Astrocyte (in vitro differentiated cells and primary cell): Measurements from ENCODE around the gene ADCY1. TPM values are rescaled to one million over a fixed set of nuclear protein-coding genes. Genes with fewer than 3 reads are reported as not detected.
"Not testable (repeated sequence)": the region's sequence is repeated elsewhere in the genome, so short reads cannot be mapped to it uniquely, and the experiment has no call there.

Experiments used
- DNase-seq: peaks from one replicate; pipeline ENCODE4 v3.0.0-alpha.2; 2010; ENCODE audit warnings: low read depth
- FAIRE-seq: peaks from 2 replicates; lab custom pipeline; 2011; peaks lifted over from hg19 to GRCh38; lab: Jason Lieb, UNC
- H2AFZ ChIP-seq: 2 replicates; pipeline ENCODE4 v1.6.0; 2012; ENCODE audit warnings: low read depth, low read length, inconsistent platforms
- H3K27ac ChIP-seq: 2 replicates; pipeline ENCODE4 v1.5.1; 2011; ENCODE audit warnings: low read depth, low read length, inconsistent platforms
- H3K27me3 ChIP-seq: 2 replicates; pipeline ENCODE4 v1.6.0; 2011; ENCODE audit warnings: low read length, inconsistent platforms; ENCODE audit not compliant: insufficient read depth
- H3K36me3 ChIP-seq: 2 replicates; pipeline ENCODE4 v1.5.1; 2011; ENCODE audit warnings: low read length, inconsistent platforms; ENCODE audit not compliant: insufficient read depth
- H3K4me1 ChIP-seq: 2 replicates; pipeline ENCODE4 v1.5.1; 2011; ENCODE audit warnings: low read length, inconsistent platforms; ENCODE audit not compliant: insufficient read depth
- H3K4me2 ChIP-seq: 2 replicates; pipeline ENCODE4 v1.6.0; 2012; ENCODE audit warnings: low read length, inconsistent platforms
- H3K4me3 ChIP-seq: 2 replicates; pipeline ENCODE4 v1.5.1; 2011; ENCODE audit warnings: low read depth, mild to moderate bottlenecking, low read length, inconsistent platforms; ENCODE audit not compliant: insufficient read depth
- H3K79me2 ChIP-seq: 2 replicates; pipeline ENCODE4 v1.6.0; 2012; ENCODE audit warnings: mild to moderate bottlenecking, low read length, inconsistent platforms; ENCODE audit not compliant: insufficient read depth
- H3K9ac ChIP-seq: 2 replicates; pipeline ENCODE4 v1.6.0; 2012; ENCODE audit warnings: mild to moderate bottlenecking, low read length, inconsistent platforms
- H3K9me3 ChIP-seq: 2 replicates; pipeline ENCODE4 v1.5.1; 2012; ENCODE audit warnings: low read depth, mild to moderate bottlenecking, low read length, inconsistent platforms; ENCODE audit not compliant: insufficient read depth
- H4K20me1 ChIP-seq: 2 replicates; pipeline ENCODE4 v1.6.0; 2012; ENCODE audit warnings: low read length, inconsistent platforms; ENCODE audit not compliant: insufficient read depth
- H3K27ac Mint-ChIP-seq: one replicate; pipeline ENCODE4 v1.8.0; 2021; ENCODE audit warnings: mild to moderate bottlenecking, mixed read lengths; ENCODE audit not compliant: unreplicated experiment
- H3K27me3 Mint-ChIP-seq: one replicate; pipeline ENCODE4 v1.8.0; 2021; ENCODE audit warnings: low read depth, mixed read lengths; ENCODE audit not compliant: unreplicated experiment
- H3K36me3 Mint-ChIP-seq: one replicate; pipeline ENCODE4 v1.8.0; 2021; ENCODE audit warnings: low read depth, mixed read lengths; ENCODE audit not compliant: unreplicated experiment
- H3K4me1 Mint-ChIP-seq: one replicate; pipeline ENCODE4 v1.8.0; 2021; ENCODE audit warnings: low read depth, mixed read lengths; ENCODE audit not compliant: unreplicated experiment
- H3K4me3 Mint-ChIP-seq: one replicate; pipeline ENCODE4 v1.8.0; 2021; ENCODE audit warnings: mild to moderate bottlenecking, moderate library complexity, mixed read lengths; ENCODE audit not compliant: unreplicated experiment
- H3K9me3 Mint-ChIP-seq: one replicate; pipeline ENCODE4 v1.8.0; 2021; ENCODE audit warnings: mild to moderate bottlenecking, mixed read lengths; ENCODE audit not compliant: unreplicated experiment
- EZH2 ChIP-seq: IDR thresholded peaks from 2 replicates; pipeline ENCODE4 v1.6.1; 2012; ENCODE audit warnings: mild to moderate bottlenecking, low read length, inconsistent platforms; ENCODE audit not compliant: insufficient read depth
- total RNA-seq: library from RNA; stranded (reverse); gene quantifications from 2 replicates; pipeline ENCODE4 v1.2.1, GENCODE V29; 2021
- TF ChIP-seq, protein P1 (sequence below): IDR thresholded peaks from 2 replicates; pipeline ENCODE4 v1.5.1; 2011; ENCODE audit warnings: low read depth, mild to moderate bottlenecking, inconsistent platforms, low read length, moderate library complexity; ENCODE audit not compliant: insufficient read depth

ADCY1 gene
- total RNA-seq, 1 donor from 2014 or later: 1.6 TPM

DNA sequence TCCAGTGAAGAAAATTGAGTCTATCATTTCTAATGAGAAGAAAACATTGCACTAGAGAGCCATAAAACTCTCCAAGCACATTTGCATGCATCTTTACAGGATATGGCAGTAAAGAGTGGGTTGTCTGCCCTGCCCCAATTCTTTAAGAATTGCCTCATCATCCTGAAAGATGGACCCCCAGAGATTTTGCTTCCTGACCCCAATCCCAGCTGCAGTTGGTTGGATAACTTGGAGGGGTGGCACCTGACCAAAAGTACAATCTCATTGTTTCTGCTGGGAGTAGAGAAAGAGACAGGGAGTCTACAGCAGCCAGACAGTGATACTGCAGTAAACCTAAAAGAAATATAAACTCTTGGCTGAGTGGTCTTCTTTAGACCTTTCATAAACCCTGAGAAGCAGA lies 49.1 kb upstream of the ADCY1 start:
- TF ChIP-seq, protein P1, sequence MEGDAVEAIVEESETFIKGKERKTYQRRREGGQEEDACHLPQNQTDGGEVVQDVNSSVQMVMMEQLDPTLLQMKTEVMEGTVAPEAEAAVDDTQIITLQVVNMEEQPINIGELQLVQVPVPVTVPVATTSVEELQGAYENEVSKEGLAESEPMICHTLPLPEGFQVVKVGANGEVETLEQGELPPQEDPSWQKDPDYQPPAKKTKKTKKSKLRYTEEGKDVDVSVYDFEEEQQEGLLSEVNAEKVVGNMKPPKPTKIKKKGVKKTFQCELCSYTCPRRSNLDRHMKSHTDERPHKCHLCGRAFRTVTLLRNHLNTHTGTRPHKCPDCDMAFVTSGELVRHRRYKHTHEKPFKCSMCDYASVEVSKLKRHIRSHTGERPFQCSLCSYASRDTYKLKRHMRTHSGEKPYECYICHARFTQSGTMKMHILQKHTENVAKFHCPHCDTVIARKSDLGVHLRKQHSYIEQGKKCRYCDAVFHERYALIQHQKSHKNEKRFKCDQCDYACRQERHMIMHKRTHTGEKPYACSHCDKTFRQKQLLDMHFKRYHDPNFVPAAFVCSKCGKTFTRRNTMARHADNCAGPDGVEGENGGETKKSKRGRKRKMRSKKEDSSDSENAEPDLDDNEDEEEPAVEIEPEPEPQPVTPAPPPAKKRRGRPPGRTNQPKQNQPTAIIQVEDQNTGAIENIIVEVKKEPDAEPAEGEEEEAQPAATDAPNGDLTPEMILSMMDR: no peak
- no peaks in the 10 kb centered on the region for H3K9me3 ChIP-seq
- H3K4me3 ChIP-seq: no peak overlapping the region
- no peaks in the 10 kb centered on the region for H3K4me1 Mint-ChIP-seq
- H3K27ac Mint-ChIP-seq: no peak overlapping the region
- no peaks in the 10 kb centered on the region for H4K20me1 ChIP-seq
- H3K36me3 ChIP-seq: no peaks in the 10 kb centered on the region
- FAIRE-seq: no peak
- H3K27ac ChIP-seq: no peak overlapping the region
- no peak overlapping the region for H3K4me2 ChIP-seq
- no peaks in the 10 kb centered on the region for H3K9me3 Mint-ChIP-seq
- no peak overlapping the region for H3K9ac ChIP-seq
- DNase-seq: no peak
- H3K27me3 Mint-ChIP-seq: peaks cover 16% of the 10 kb centered on the region
- H2AFZ ChIP-seq: no peak overlapping the region
- no peaks in the 10 kb centered on the region for H3K27me3 ChIP-seq
- H3K36me3 Mint-ChIP-seq: no peaks in the 10 kb centered on the region
- H3K4me3 Mint-ChIP-seq: no peak overlapping the region
- no peaks in the 10 kb centered on the region for H3K79me2 ChIP-seq
- no peaks in the 10 kb centered on the region for H3K4me1 ChIP-seq

DNA sequence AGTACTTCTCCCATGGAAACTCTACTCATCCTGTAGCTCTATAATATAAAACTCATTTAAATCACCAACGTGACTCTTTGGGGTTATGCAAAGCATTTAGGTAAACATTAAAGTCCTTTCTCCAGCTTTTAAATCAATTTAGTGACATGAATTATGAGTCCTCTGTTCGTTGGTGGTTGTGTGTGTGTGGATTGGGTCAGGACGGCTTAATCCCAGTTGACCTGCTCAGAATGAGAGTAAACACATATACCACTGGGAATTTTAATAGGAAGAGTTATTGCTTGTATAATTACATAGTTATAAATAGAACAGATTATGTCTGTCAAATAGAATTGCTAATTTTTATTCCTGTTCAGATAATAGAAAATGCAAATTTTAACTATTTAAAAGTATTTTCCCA lies 30.7 kb upstream of the ADCY1 start:
- Mint-ChIP-seq H3K36me3 (no peaks in the 10 kb centered on the region), H3K27me3 (no peaks in the 10 kb centered on the region), H3K27ac (no peak overlapping the region), H3K9me3 (peaks cover 12% of the 10 kb centered on the region), H3K4me3 (no peak overlapping the region), H3K4me1 (no peaks in the 10 kb centered on the region)
- Histone ChIP-seq H3K9me3 (no peaks in the 10 kb centered on the region), H3K9ac (no peak overlapping the region), H3K79me2 (no peaks in the 10 kb centered on the region), H4K20me1 (no peaks in the 10 kb centered on the region), H3K27me3 (no peaks in the 10 kb centered on the region), H3K4me2 (no peak overlapping the region), H3K36me3 (no peaks in the 10 kb centered on the region), H3K27ac (no peak overlapping the region), H2AFZ (no peak overlapping the region), H3K4me1 (no peaks in the 10 kb centered on the region), H3K4me3 (no peak overlapping the region)
- DNase-seq (no peak), FAIRE-seq (no peak)
- TF ChIP-seq EZH2: no peak
- TF ChIP-seq, protein P1: no peak

DNA sequence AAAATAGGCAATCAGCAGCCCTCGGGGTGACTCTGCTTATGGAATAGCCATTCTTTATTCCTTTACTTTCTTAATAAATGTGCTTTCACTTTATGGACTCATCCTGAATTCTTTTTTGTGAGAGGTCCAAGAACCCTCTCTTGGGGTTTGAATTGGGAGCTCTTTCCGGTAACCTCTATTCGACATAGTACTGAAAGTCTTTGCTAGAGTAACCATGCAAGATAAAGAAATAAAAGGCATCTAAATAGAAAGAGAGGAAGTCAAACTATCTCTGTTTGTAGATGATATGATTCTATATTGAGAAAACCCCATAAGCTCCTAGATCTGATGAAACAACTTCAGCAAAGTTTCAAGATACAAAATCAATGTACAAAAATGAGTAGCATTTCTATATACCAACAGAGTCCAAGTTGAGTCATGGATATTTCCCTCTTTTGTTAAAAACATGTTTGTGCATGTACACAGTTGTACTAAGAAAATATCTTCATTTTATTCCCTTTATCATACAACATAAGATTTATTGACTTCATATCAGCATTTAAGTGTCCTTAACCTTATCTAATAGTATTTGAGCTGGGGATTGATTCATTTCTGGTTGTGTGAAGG lies 29.0 kb upstream of the ADCY1 start:
- H3K79me2 ChIP-seq, H3K36me3 ChIP-seq, H3K27me3 Mint-ChIP-seq, H3K4me2 ChIP-seq, H3K4me3 ChIP-seq, H3K4me3 Mint-ChIP-seq, H3K9ac ChIP-seq, DNase-seq, H3K4me1 ChIP-seq, H3K27ac Mint-ChIP-seq, H3K9me3 Mint-ChIP-seq, H3K27me3 ChIP-seq, H4K20me1 ChIP-seq, H3K36me3 Mint-ChIP-seq, H3K9me3 ChIP-seq, FAIRE-seq, H3K4me1 Mint-ChIP-seq, H3K27ac ChIP-seq, H2AFZ ChIP-seq: not testable (repeated sequence)

DNA sequence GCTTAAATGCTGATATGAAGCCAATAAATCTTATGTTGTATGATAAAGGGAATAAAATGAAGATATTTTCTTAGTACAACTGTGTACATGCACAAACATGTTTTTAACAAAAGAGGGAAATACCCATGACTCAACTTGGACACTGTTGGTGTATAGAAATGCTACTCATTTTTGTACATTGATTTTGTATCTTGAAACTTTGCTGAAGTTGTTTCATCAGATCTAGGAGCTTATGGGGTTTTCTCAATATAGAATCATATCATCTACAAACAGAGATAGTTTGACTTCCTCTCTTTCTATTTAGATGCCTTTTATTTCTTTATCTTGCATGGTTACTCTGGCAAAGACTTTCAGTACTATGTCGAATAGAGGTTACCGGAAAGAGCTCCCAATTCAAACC lies 25.3 kb upstream of the ADCY1 start:
- H3K79me2 ChIP-seq, H3K4me1 ChIP-seq, H3K36me3 ChIP-seq, H3K27ac Mint-ChIP-seq, H3K4me1 Mint-ChIP-seq, H3K4me3 ChIP-seq, H3K9me3 ChIP-seq, H3K9ac ChIP-seq, H3K27me3 ChIP-seq, H3K36me3 Mint-ChIP-seq, DNase-seq, H3K9me3 Mint-ChIP-seq, H3K4me3 Mint-ChIP-seq, H3K27me3 Mint-ChIP-seq, FAIRE-seq, H2AFZ ChIP-seq, H4K20me1 ChIP-seq, H3K27ac ChIP-seq, H3K4me2 ChIP-seq: not testable (repeated sequence)
